SK-N-SH (cell line): Measurements from ENCODE around the gene CFAP57.

Experiments used
- CTCF ChIP-seq: fragments of 200-600 bp; sonication (generic); IDR thresholded peaks from 2 replicates; pipeline ENCODE4 v1.6.1; 2017; ENCODE audit warnings: antibody characterized with exemption, mild to moderate bottlenecking, moderate library complexity
- EP300 ChIP-seq, 2 experiments: IDR thresholded peaks; 2 replicates each; pipeline versions ENCODE4 v1.4.0 to v1.6.1; 2012; ENCODE audit warnings: borderline replicate concordance in 1 of 2, low read depth in 1 of 2, low read length in 1 of 2
- EZH2phosphoT487 ChIP-seq: fragments of 200-600 bp; sonication (generic); IDR thresholded peaks from 2 replicates; pipeline ENCODE4 v1.6.1; 2017; ENCODE audit warnings: low read depth, mixed run types, mild to moderate bottlenecking, antibody characterized with exemption, moderate library complexity, borderline replicate concordance
- GABPA ChIP-seq: IDR thresholded peaks from 2 replicates; pipeline ENCODE4 v1.4.0; 2012; ENCODE audit warnings: low read depth, mild to moderate bottlenecking
- MAX ChIP-seq: IDR thresholded peaks from 2 replicates; pipeline ENCODE4 v1.4.0; 2012; ENCODE audit warnings: low read depth
- POLR2AphosphoS5 ChIP-seq: IDR thresholded peaks from 2 replicates; pipeline ENCODE4 v1.6.1; 2012; ENCODE audit warnings: low read depth, low read length
- REST ChIP-seq: IDR thresholded peaks from 2 replicates; pipeline ENCODE4 v1.6.1; 2012; ENCODE audit warnings: mild to moderate bottlenecking, low read depth, low read length, moderate library complexity
- SMC3 ChIP-seq: IDR thresholded peaks from 2 replicates; pipeline ENCODE4 v1.6.1; 2012; ENCODE audit warnings: low read depth, low read length, improper control_type of control experiment
- TCF12 ChIP-seq: IDR thresholded peaks from 2 replicates; pipeline ENCODE4 v1.4.0; 2012

- TF ChIP-seq SMC3 (no peak), REST (no peak), EZH2phosphoT487 (no peak), GABPA (no peak), CTCF (no peak), TCF12 (no peak), EP300 (IDR thresholded peaks at IDR 0.05; ENCODE audit: borderline replicate concordance in 1 of 2, low read depth in 1 of 2, low read length in 1 of 2) (no peak), POLR2AphosphoS5 (no peak), MAX (no peak)
These were observed 101.6 kb downstream of the CFAP57 start for GRCh38 chr1:43273708-43274107.
